Testis (tissue), 3 donors: Measurements from ENCODE around the gene CADPS. TPM values are rescaled to one million over a fixed set of nuclear protein-coding genes. Genes with fewer than 3 reads are reported as not detected.
"Not testable (repeated sequence)": the region's sequence is repeated elsewhere in the genome, so short reads cannot be mapped to it uniquely, and the experiment has no call there.

Experiments used
- DNase-seq: peaks from one replicate; pipeline ENCODE4 v3.0.0-alpha.2; 2019
- H3K27ac ChIP-seq, 2 donors: fragments of 200-600 bp; sonication (generic); one replicate each; pipeline ENCODE4 v1.5.1; 2019
- H3K27me3 ChIP-seq: fragments of 200-600 bp; sonication (generic); one replicate; pipeline ENCODE4 v1.5.1; 2019
- H3K36me3 ChIP-seq: fragments of 200-600 bp; sonication (generic); one replicate; pipeline ENCODE4 v1.5.1; 2017; ENCODE audit warnings: low read depth; ENCODE audit errors: missing control alignments
- H3K4me1 ChIP-seq: fragments of 200-600 bp; sonication (generic); one replicate; pipeline ENCODE4 v1.5.1; 2019
- H3K4me3 ChIP-seq, 2 donors: fragments of 200-600 bp; sonication (generic); one replicate each; pipeline ENCODE4 v1.5.1; 2017 to 2019
- H3K9me3 ChIP-seq: fragments of 200-600 bp; sonication (generic); one replicate; pipeline ENCODE4 v1.5.1; 2017
- CTCF ChIP-seq, 3 experiments: fragments of 450-650 bp in 2 of 3; fragments of 200-600 bp in 1 of 3; sonication (generic) in 1 of 3; IDR thresholded peaks; one replicate each; pipeline ENCODE4 v1.5.1; 2016 to 2019; ENCODE audit warnings: antibody characterized with exemption in 3 of 3, mild to moderate bottlenecking in 2 of 3, moderate library complexity in 1 of 3
- POLR2A ChIP-seq: fragments of 450-650 bp; IDR thresholded peaks from one replicate; pipeline ENCODE4 v1.6.1; 2017; ENCODE audit warnings: antibody characterized with exemption, mild to moderate bottlenecking, moderate library complexity
- WGBS, 2 donors: methylation state at CpG; one replicate each; pipeline ENCODE4 v1.1.5; 2018; 5-methylcytosine and 5-hydroxymethylcytosine counted together
- intact Hi-C: fragments of 100-400 bp; cut with DNase I; formaldehyde crosslinking; loops from one replicate; pipeline ENCODE4 v1.15.1; 2023; ENCODE audit warnings: low total_unique reads
- polyA plus RNA-seq: library from polyadenylated mRNA; stranded (reverse); fragments of 350-450 nt; fragmentation: Illumina TruSeq; extraction: RNeasy Lipid Tissue Mini Kit (QIAGEN cat#74804); gene quantifications from one replicate; pipeline ENCODE4 v1.2.3, GENCODE V29; 2014; ENCODE audit warnings: low read depth, low replicate concordance; ENCODE audit not compliant: insufficient read depth
- total RNA-seq, 2 donors: library from RNA; depleted of rRNA; stranded (reverse); fragments of >200 nt; gene quantifications; one replicate each; pipeline ENCODE4 v1.2.3, GENCODE V29; 2016

The CADPS gene
- total and polyA plus RNA-seq, 3 donors from 2014 or later, result 8.6 to 56.4 (median 21.6) TPM

- Histone ChIP-seq H3K4me1 (no peaks in the 10 kb centered on the region), H3K36me3 (no peaks in the 10 kb centered on the region), H3K4me3 (no peak overlapping the region), H3K27me3 (no peaks in the 10 kb centered on the region), H3K27ac (no peak overlapping the region), H3K9me3 (no peaks in the 10 kb centered on the region)
- no peak for DNase-seq
- 68 to 83% methylated on average over 1 of the region's 1 CpG for WGBS, 2 donors
- intact Hi-C loops, result no loop called here
- TF ChIP-seq POLR2A (no peak), CTCF (IDR thresholded peaks at IDR 0.05) (no peak)
Observed at GRCh38 chr3:62586356-62586755, 288.9 kb downstream of the CADPS start.

DNA sequence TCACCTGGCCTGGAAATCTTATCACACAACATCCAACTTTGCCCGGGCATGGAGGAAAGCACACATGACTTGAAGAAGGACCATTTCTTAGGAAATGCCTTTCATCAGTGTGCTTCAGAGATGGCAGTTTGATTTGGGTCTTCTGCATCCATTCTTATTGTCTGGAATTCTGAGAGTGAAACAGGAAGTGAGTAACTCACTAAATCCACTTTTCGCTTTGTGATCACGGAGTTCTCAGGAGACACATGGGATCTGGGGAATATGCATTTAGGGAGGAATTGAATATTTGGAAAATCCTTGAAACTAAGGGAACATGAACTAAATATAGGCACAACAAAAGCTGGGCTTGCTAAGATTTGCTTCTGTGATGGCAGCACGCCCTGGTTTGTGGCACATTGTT is 289.4 kb downstream of the CADPS start:
- intact Hi-C loops, result no loop called here
- H3K27ac ChIP-seq, result no peak overlapping the region
- 60 to 66% methylated on average over 4 of the region's 4 CpGs for WGBS, 2 donors
- H3K9me3 ChIP-seq, result no peaks in the 10 kb centered on the region
- H3K4me3 ChIP-seq, result no peak overlapping the region
- TF ChIP-seq CTCF (IDR thresholded peaks at IDR 0.05) (no peak), POLR2A (no peak)
- H3K4me1 ChIP-seq, result no peaks in the 10 kb centered on the region
- no peak for DNase-seq
- H3K27me3 ChIP-seq, result no peaks in the 10 kb centered on the region
- H3K36me3 ChIP-seq, result no peaks in the 10 kb centered on the region

DNA sequence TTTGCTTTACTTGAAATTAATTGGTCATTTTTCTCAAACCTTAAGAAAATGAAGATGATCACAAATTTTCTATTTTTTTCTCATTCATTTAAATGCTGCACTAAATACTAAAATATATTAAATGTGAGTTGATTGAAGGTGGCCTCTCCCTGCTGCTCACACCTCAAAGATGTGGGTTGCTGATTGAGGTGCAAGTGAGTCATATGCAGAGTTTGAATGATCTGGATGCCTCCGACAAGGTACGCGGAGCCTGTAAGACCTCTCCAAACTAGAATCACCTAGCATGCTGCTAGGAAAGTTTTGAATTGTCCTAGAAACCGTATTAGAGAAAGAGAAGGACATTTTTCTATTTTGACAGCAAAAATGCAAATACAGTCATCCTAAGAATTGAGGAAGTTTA is 290.6 kb downstream of the CADPS start:
- Histone ChIP-seq H3K27me3 (no peaks in the 10 kb centered on the region), H3K9me3 (no peaks in the 10 kb centered on the region), H3K4me3 (no peak overlapping the region), H3K4me1 (no peaks in the 10 kb centered on the region), H3K27ac (no peak overlapping the region), H3K36me3 (no peaks in the 10 kb centered on the region)
- WGBS, 2 donors, result 72 to 91% methylated on average over 4 of the region's 4 CpGs
- no peak for DNase-seq
- intact Hi-C loops, result no loop called here
- TF ChIP-seq POLR2A, result no peak
- TF ChIP-seq CTCF (IDR thresholded peaks at IDR 0.05), result no peak

GRCh38 chr3:62582495-62583172 is 292.6 kb downstream of the CADPS start:
- intact Hi-C loops, result no loop called here
- H3K9me3 ChIP-seq, result no peaks in the 10 kb centered on the region
- H3K27ac ChIP-seq, result no peak overlapping the region
- no peaks in the 10 kb centered on the region for H3K4me1 ChIP-seq
- no peak overlapping the region for H3K4me3 ChIP-seq
- no peaks in the 10 kb centered on the region for H3K36me3 ChIP-seq
- no peaks in the 10 kb centered on the region for H3K27me3 ChIP-seq
- 61 to 63% methylated on average over 4 of the region's 4 CpGs for WGBS, 2 donors
- DNase-seq, result no peak
- no peak for TF ChIP-seq POLR2A
- no peak for TF ChIP-seq CTCF (IDR thresholded peaks at IDR 0.05)

DNA sequence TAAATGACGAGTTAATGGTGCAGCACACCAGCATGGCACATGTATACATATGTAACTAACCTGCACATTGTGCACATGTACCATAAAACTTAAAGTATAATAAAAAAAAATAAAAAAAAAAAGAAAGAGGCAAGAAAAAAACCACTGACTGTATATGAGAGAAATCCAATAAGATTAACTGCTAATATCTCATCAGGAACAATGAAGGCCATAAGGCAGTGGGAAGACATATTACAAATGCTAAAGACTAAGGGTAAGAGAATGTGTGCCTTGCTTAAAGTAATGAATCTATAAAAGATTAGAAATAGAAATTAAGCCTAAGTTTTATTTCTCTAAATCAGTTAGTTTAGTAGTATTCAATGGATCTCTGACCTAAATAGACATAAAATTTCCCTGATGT is 294.7 kb downstream of the CADPS start:
- H3K27me3 ChIP-seq, H3K4me3 ChIP-seq, H3K4me1 ChIP-seq, intact Hi-C loops, H3K36me3 ChIP-seq, DNase-seq, H3K27ac ChIP-seq, H3K9me3 ChIP-seq: not testable (repeated sequence)
- 91 to 100% methylated on average over 1 of the region's 1 CpG for WGBS, 2 donors
